Mesendoderm (in vitro differentiated cells): ENCODE data around the gene RAB32. TPM values are rescaled to one million over a fixed set of nuclear protein-coding genes. Genes with fewer than 3 reads are reported as not detected.

Experiments
- DNase-seq: peaks from one replicate; pipeline ENCODE4 v3.0.0; 2013
- H2AK5ac ChIP-seq: 2 replicates; pipeline ENCODE4 v1.6.1; 2013; ENCODE audit warnings: low read length, inconsistent platforms
- H2BK120ac ChIP-seq: 2 replicates; pipeline ENCODE4 v1.6.1; 2013; ENCODE audit warnings: low read depth, mild to moderate bottlenecking, low read length, moderate library complexity, mixed read lengths
- H2BK15ac ChIP-seq: replicated peaks from 2 replicates; pipeline ENCODE4 v1.6.1; 2013; ENCODE audit warnings: low read depth, mild to moderate bottlenecking, moderate library complexity
- H2BK5ac ChIP-seq: 2 replicates; pipeline ENCODE4 v1.6.1; 2013; ENCODE audit warnings: low read length, inconsistent platforms
- H3K18ac ChIP-seq: 2 replicates; pipeline ENCODE4 v1.6.1; 2013; ENCODE audit warnings: mild to moderate bottlenecking, low read length, mixed read lengths
- H3K23ac ChIP-seq: one replicate; pipeline ENCODE4 v1.6.1; 2013; ENCODE audit warnings: low read length
- H3K27ac ChIP-seq: 2 replicates; pipeline ENCODE4 v1.5.1; 2013; ENCODE audit warnings: low read depth, mild to moderate bottlenecking, inconsistent platforms, low read length, moderate library complexity
- H3K27me3 ChIP-seq: 2 replicates; pipeline ENCODE4 v1.6.1; 2013; ENCODE audit warnings: low read length, control low read depth, mild to moderate bottlenecking, inconsistent platforms; ENCODE audit not compliant: insufficient read depth, poor library complexity
- H3K36me3 ChIP-seq: 2 replicates; pipeline ENCODE4 v1.6.1; 2013; ENCODE audit warnings: low read length, inconsistent platforms; ENCODE audit not compliant: control insufficient read depth, insufficient read depth
- H3K4ac ChIP-seq: one replicate; pipeline ENCODE4 v1.6.1; 2013; ENCODE audit warnings: low read depth, mild to moderate bottlenecking, low read length, moderate library complexity
- H3K4me1 ChIP-seq: 2 replicates; pipeline ENCODE4 v1.6.1; 2013; ENCODE audit warnings: low read depth, low read length, inconsistent platforms; ENCODE audit not compliant: control insufficient read depth
- H3K4me2 ChIP-seq: 2 replicates; pipeline ENCODE4 v1.6.1; 2013; ENCODE audit warnings: low read length
- H3K4me3 ChIP-seq: 2 replicates; pipeline ENCODE4 v1.5.1; 2013; ENCODE audit warnings: mild to moderate bottlenecking, low read length
- H3K56ac ChIP-seq: one replicate; pipeline ENCODE4 v1.6.1; 2013; ENCODE audit warnings: low read length
- H3K79me1 ChIP-seq: 2 replicates; pipeline ENCODE4 v1.6.1; 2013; ENCODE audit warnings: low read length, inconsistent platforms
- H3K79me2 ChIP-seq: 2 replicates; pipeline ENCODE4 v1.6.1; 2013; ENCODE audit warnings: mild to moderate bottlenecking, low read length; ENCODE audit not compliant: control insufficient read depth, insufficient read depth
- H3K9ac ChIP-seq: 2 replicates; pipeline ENCODE4 v1.6.1; 2013; ENCODE audit warnings: low read length, inconsistent platforms
- H4K5ac ChIP-seq: one replicate; pipeline ENCODE4 v1.6.1; 2013; ENCODE audit warnings: low read length
- H4K8ac ChIP-seq: one replicate; pipeline ENCODE4 v1.6.1; 2013; ENCODE audit warnings: low read depth, mild to moderate bottlenecking, control low read depth, low read length, moderate library complexity
- WGBS: extraction: QIAGEN DNeasy Blood & Tissue Kit; methylation state at CpG from one replicate; pipeline ENCODE4 v1.1.7; 2013; ENCODE audit warnings: low lambda C conversion rate, missing lambda C conversion rate; ENCODE audit not compliant: insufficient coverage; ENCODE audit errors: extremely low coverage; 5-methylcytosine and 5-hydroxymethylcytosine counted together
- polyA plus RNA-seq, 2 experiments: library from polyadenylated mRNA; stranded (reverse); fragments of 200-250 nt; gene quantifications; one replicate each; pipeline ENCODE4 v1.2.3, GENCODE V29; 2013

Gene RAB32
- polyA plus RNA-seq (2013, experiment 1 of 2): 7.0 TPM
- 6.5 TPM for polyA plus RNA-seq (2013, experiment 2 of 2)

GRCh38 chr6:146543211-146543939 is at the start of gene RAB32:
Gene RAB32 (plus strand): TSS chr6:146543833. CDS start chr6:146543872, 39 bp downstream.
- peak within 1 kb of the TSS; percentile 96 for H3K56ac ChIP-seq
- peak within 1 kb of the TSS; percentile 73 for H2BK120ac ChIP-seq
- peak within 1 kb of the TSS; percentile 18 for H3K23ac ChIP-seq
- no peaks in the 10 kb centered on the region for H3K36me3 ChIP-seq
- H3K27ac ChIP-seq: peak within 1 kb of the TSS; percentile 89
- peaks cover 13% of the 10 kb centered on the region for H3K79me2 ChIP-seq
- no peak within 1 kb of the TSS for H4K5ac ChIP-seq
- peak within 1 kb of the TSS; percentile 64 for H3K4ac ChIP-seq
- WGBS: no CpG with 5 or more reads among the region's 86 CpGs
- no peaks in the 10 kb centered on the region for H3K4me1 ChIP-seq
- H2BK15ac ChIP-seq: no peak within 1 kb of the TSS
- DNase-seq: peak; percentile 96
- H3K9ac ChIP-seq: peak within 1 kb of the TSS; percentile 90
- peak within 1 kb of the TSS; percentile 84 for H3K4me3 ChIP-seq
- peaks cover under 1% of the 10 kb centered on the region for H3K79me1 ChIP-seq
- H4K8ac ChIP-seq: peak within 1 kb of the TSS; percentile 99
- H2AK5ac ChIP-seq: no peak within 1 kb of the TSS
- no peaks in the 10 kb centered on the region for H3K27me3 ChIP-seq
- no peak within 1 kb of the TSS for H2BK5ac ChIP-seq
- H3K4me2 ChIP-seq: peak within 1 kb of the TSS; percentile 60
- peak within 1 kb of the TSS; percentile 97 for H3K18ac ChIP-seq

- Histone ChIP-seq H3K18ac (no peak overlapping the region), H3K4me1 (peaks cover 7% of the 10 kb centered on the region), H2BK5ac (no peak overlapping the region), H3K23ac (no peak overlapping the region), H4K8ac (no peak overlapping the region), H3K36me3 (no peaks in the 10 kb centered on the region), H3K79me2 (no peaks in the 10 kb centered on the region), H3K4me2 (no peak overlapping the region), H2BK15ac (no peak overlapping the region), H2BK120ac (no peak overlapping the region), H2AK5ac (no peak overlapping the region), H3K4me3 (no peak overlapping the region), H3K27ac (no peak overlapping the region), H3K9ac (no peak overlapping the region), H3K4ac (no peak overlapping the region), H3K79me1 (no peaks in the 10 kb centered on the region), H3K27me3 (no peaks in the 10 kb centered on the region), H3K56ac (no peak overlapping the region), H4K5ac (no peak overlapping the region)
- no peak for DNase-seq
- WGBS: 100% methylated on average over 2 of the region's 4 CpGs
Observed at GRCh38 chr6:146498309-146498708, 45.3 kb upstream of the RAB32 start.

- H4K8ac ChIP-seq: no peak overlapping the region
- H2BK5ac ChIP-seq: no peak overlapping the region
- no peak overlapping the region for H3K4ac ChIP-seq
- no peak overlapping the region for H3K4me2 ChIP-seq
- no peak overlapping the region for H3K9ac ChIP-seq
- no CpG with 5 or more reads among the region's 1 CpG for WGBS
- no peak overlapping the region for H2BK120ac ChIP-seq
- H3K27me3 ChIP-seq: no peaks in the 10 kb centered on the region
- no peak for DNase-seq
- H2BK15ac ChIP-seq: no peak overlapping the region
- no peak overlapping the region for H2AK5ac ChIP-seq
- no peaks in the 10 kb centered on the region for H3K79me1 ChIP-seq
- H3K4me3 ChIP-seq: no peak overlapping the region
- H3K79me2 ChIP-seq: no peaks in the 10 kb centered on the region
- H3K36me3 ChIP-seq: no peaks in the 10 kb centered on the region
- H3K56ac ChIP-seq: no peak overlapping the region
- H4K5ac ChIP-seq: no peak overlapping the region
- H3K4me1 ChIP-seq: no peaks in the 10 kb centered on the region
- no peak overlapping the region for H3K23ac ChIP-seq
- H3K27ac ChIP-seq: no peak overlapping the region
- H3K18ac ChIP-seq: no peak overlapping the region
Observed at GRCh38 chr6:146503096-146503495, 40.5 kb upstream of the RAB32 start.

- no peaks in the 10 kb centered on the region for H3K36me3 ChIP-seq
- H3K4me1 ChIP-seq: no peaks in the 10 kb centered on the region
- DNase-seq: no peak
- H3K27me3 ChIP-seq: no peaks in the 10 kb centered on the region
- no peak overlapping the region for H2BK5ac ChIP-seq
- H3K4me3 ChIP-seq: no peak overlapping the region
- H3K4ac ChIP-seq: no peak overlapping the region
- no peak overlapping the region for H2BK15ac ChIP-seq
- no peak overlapping the region for H2BK120ac ChIP-seq
- H3K4me2 ChIP-seq: no peak overlapping the region
- WGBS: no CpG with 5 or more reads among the region's 7 CpGs
- H3K23ac ChIP-seq: no peak overlapping the region
- H4K8ac ChIP-seq: no peak overlapping the region
- no peak overlapping the region for H3K56ac ChIP-seq
- no peak overlapping the region for H2AK5ac ChIP-seq
- no peak overlapping the region for H3K9ac ChIP-seq
- no peak overlapping the region for H3K27ac ChIP-seq
- H3K79me2 ChIP-seq: no peaks in the 10 kb centered on the region
- no peak overlapping the region for H3K18ac ChIP-seq
- no peak overlapping the region for H4K5ac ChIP-seq
- H3K79me1 ChIP-seq: no peaks in the 10 kb centered on the region
Observed at GRCh38 chr6:146515212-146515611, 28.4 kb upstream of the RAB32 start.

- no peak overlapping the region for H3K18ac ChIP-seq
- H3K36me3 ChIP-seq: no peaks in the 10 kb centered on the region
- no peak overlapping the region for H2BK15ac ChIP-seq
- no peak overlapping the region for H2BK120ac ChIP-seq
- H3K79me2 ChIP-seq: no peaks in the 10 kb centered on the region
- no peak overlapping the region for H3K4ac ChIP-seq
- no peak overlapping the region for H2BK5ac ChIP-seq
- no peak overlapping the region for H3K23ac ChIP-seq
- H2AK5ac ChIP-seq: no peak overlapping the region
- H3K4me1 ChIP-seq: no peaks in the 10 kb centered on the region
- H3K9ac ChIP-seq: no peak overlapping the region
- H3K56ac ChIP-seq: no peak overlapping the region
- H3K27ac ChIP-seq: no peak overlapping the region
- H3K4me3 ChIP-seq: no peak overlapping the region
- H3K27me3 ChIP-seq: no peaks in the 10 kb centered on the region
- H3K79me1 ChIP-seq: no peaks in the 10 kb centered on the region
- no peak overlapping the region for H3K4me2 ChIP-seq
- peak; percentile 10 for DNase-seq
- H4K8ac ChIP-seq: no peak overlapping the region
- no peak overlapping the region for H4K5ac ChIP-seq
Observed at GRCh38 chr6:146526192-146526591, 17.4 kb upstream of the RAB32 start.

- Histone ChIP-seq H3K79me1 (no peaks in the 10 kb centered on the region), H3K36me3 (no peaks in the 10 kb centered on the region), H3K79me2 (no peaks in the 10 kb centered on the region), H2BK120ac (no peak overlapping the region), H2BK5ac (no peak overlapping the region), H4K5ac (no peak overlapping the region), H3K4me2 (no peak overlapping the region), H4K8ac (no peak overlapping the region), H3K4me3 (no peak overlapping the region), H2BK15ac (no peak overlapping the region), H3K23ac (no peak overlapping the region), H2AK5ac (no peak overlapping the region), H3K56ac (no peak overlapping the region), H3K27me3 (no peaks in the 10 kb centered on the region), H3K4ac (no peak overlapping the region), H3K27ac (no peak overlapping the region), H3K18ac (no peak overlapping the region), H3K4me1 (no peaks in the 10 kb centered on the region), H3K9ac (no peak overlapping the region)
- no CpG with 5 or more reads among the region's 3 CpGs for WGBS
- DNase-seq: no peak
Observed at GRCh38 chr6:146532702-146533101, 10.9 kb upstream of the RAB32 start.
